Ishikawa (cell line): ENCODE data around the gene PLCB1.

ENCODE experiments used
- CEBPB ChIP-seq: IDR thresholded peaks from 2 replicates; pipeline ENCODE4 v1.6.1; 2012
- CREB1 ChIP-seq: IDR thresholded peaks from 2 replicates; pipeline ENCODE4 v1.6.1; 2012; ENCODE audit warnings: low read depth
- EGR1 ChIP-seq: IDR thresholded peaks from 2 replicates; pipeline ENCODE4 v1.6.1; 2012
- EP300 ChIP-seq: IDR thresholded peaks from 2 replicates; pipeline ENCODE4 v1.6.1; 2012; ENCODE audit warnings: borderline replicate concordance
- FOXM1 ChIP-seq: IDR thresholded peaks from 2 replicates; pipeline ENCODE4 v1.6.1; 2012; ENCODE audit warnings: low read depth, borderline replicate concordance
- MAX ChIP-seq: IDR thresholded peaks from 2 replicates; pipeline ENCODE4 v1.6.1; 2012
- NFIC ChIP-seq: IDR thresholded peaks from 2 replicates; pipeline ENCODE4 v1.6.1; 2012
- RAD21 ChIP-seq: IDR thresholded peaks from 2 replicates; pipeline ENCODE4 v1.6.1; 2012; ENCODE audit warnings: low read depth
- REST ChIP-seq: IDR thresholded peaks from 2 replicates; pipeline ENCODE4 v1.6.1; 2012; ENCODE audit warnings: low read depth, mild to moderate bottlenecking
- TAF1 ChIP-seq: IDR thresholded peaks from 2 replicates; pipeline ENCODE4 v1.6.1; 2012; ENCODE audit warnings: low read depth, mild to moderate bottlenecking
- TCF12 ChIP-seq: IDR thresholded peaks from 2 replicates; pipeline ENCODE4 v1.6.1; 2012; ENCODE audit warnings: low read depth
- TEAD4 ChIP-seq: IDR thresholded peaks from 2 replicates; pipeline ENCODE4 v1.6.1; 2012
- USF1 ChIP-seq: IDR thresholded peaks from 2 replicates; pipeline ENCODE4 v1.6.1; 2012
- YY1 ChIP-seq: IDR thresholded peaks from 2 replicates; pipeline ENCODE4 v1.6.1; 2012; ENCODE audit warnings: low read depth
- ZBTB7A ChIP-seq: IDR thresholded peaks from 2 replicates; pipeline ENCODE4 v1.6.1; 2012; ENCODE audit warnings: low read depth

The PLCB1 gene

GRCh38 chr20:8780915-8781314, 648.8 kb downstream of the PLCB1 start:
- TF ChIP-seq RAD21 = no peak
- no peak for TF ChIP-seq FOXM1

GRCh38 chr20:8782804-8783203, 650.7 kb downstream of the PLCB1 start:
- TF ChIP-seq EP300 (no peak), YY1 (no peak), REST (no peak), TEAD4 (no peak), MAX (no peak), CEBPB (no peak)

- TF ChIP-seq FOXM1 (no peak), MAX (no peak)
These were observed 651.7 kb downstream of the PLCB1 start for GRCh38 chr20:8783734-8784133.

- no peak for TF ChIP-seq TEAD4
- no peak for TF ChIP-seq USF1
- no peak for TF ChIP-seq TCF12
- no peak for TF ChIP-seq CEBPB
- no peak for TF ChIP-seq ZBTB7A
- no peak for TF ChIP-seq TAF1
These were observed 654.3 kb downstream of the PLCB1 start for GRCh38 chr20:8786383-8786782.

- TF ChIP-seq TEAD4 = 0 out of 2 replicates have a peak, but pooled peaks have one; percentile 5
- TF ChIP-seq MAX = no peak
These were observed 655.0 kb downstream of the PLCB1 start for GRCh38 chr20:8787090-8787489.

GRCh38 chr20:8788275-8788674, 656.2 kb downstream of the PLCB1 start:
- TF ChIP-seq MAX (no peak), CEBPB (no peak), TAF1 (no peak), TEAD4 (no peak), EGR1 (no peak), NFIC (no peak), USF1 (no peak), YY1 (no peak), FOXM1 (no peak), REST (no peak), ZBTB7A (no peak), RAD21 (no peak), EP300 (no peak), CREB1 (no peak), TCF12 (no peak)

- TF ChIP-seq REST = no peak
- no peak for TF ChIP-seq TCF12
- no peak for TF ChIP-seq FOXM1
- TF ChIP-seq CREB1 = no peak
- no peak for TF ChIP-seq EGR1
- no peak for TF ChIP-seq TEAD4
- no peak for TF ChIP-seq EP300
- no peak for TF ChIP-seq NFIC
- TF ChIP-seq TAF1 = no peak
- no peak for TF ChIP-seq MAX
- no peak for TF ChIP-seq CEBPB
- no peak for TF ChIP-seq YY1
- TF ChIP-seq ZBTB7A = no peak
These were observed 656.8 kb downstream of the PLCB1 start for GRCh38 chr20:8788831-8789230.
